Measurements from ENCODE around the gene PTGIS.

PTGIS gene

DNA sequence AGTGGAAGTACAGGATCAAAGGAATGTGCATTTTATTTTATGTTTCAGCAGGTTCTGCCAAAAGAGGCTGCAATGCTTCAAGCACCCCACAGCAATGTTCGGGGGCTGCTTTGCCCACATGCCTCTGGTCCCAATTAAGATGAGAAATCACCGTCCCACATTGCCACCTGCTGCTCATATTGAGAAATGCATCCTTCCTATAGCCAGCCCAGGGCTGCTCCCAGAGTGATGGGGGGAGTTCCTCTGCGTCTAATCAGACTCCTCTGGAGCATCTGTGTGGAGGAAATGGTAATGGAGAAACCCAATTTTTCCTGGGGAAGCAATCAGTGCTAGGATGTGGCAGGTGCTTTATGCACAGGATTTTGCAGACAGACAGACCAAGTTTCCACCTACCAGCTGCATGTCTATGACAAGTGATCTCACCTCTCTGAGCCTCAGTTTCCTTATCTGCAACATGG is 33.7 kb downstream of the PTGIS start:
- in situ Hi-C loops (cut with HindIII; ENCODE audit: low sequenced_read_pairs), result no loop called here

DNA sequence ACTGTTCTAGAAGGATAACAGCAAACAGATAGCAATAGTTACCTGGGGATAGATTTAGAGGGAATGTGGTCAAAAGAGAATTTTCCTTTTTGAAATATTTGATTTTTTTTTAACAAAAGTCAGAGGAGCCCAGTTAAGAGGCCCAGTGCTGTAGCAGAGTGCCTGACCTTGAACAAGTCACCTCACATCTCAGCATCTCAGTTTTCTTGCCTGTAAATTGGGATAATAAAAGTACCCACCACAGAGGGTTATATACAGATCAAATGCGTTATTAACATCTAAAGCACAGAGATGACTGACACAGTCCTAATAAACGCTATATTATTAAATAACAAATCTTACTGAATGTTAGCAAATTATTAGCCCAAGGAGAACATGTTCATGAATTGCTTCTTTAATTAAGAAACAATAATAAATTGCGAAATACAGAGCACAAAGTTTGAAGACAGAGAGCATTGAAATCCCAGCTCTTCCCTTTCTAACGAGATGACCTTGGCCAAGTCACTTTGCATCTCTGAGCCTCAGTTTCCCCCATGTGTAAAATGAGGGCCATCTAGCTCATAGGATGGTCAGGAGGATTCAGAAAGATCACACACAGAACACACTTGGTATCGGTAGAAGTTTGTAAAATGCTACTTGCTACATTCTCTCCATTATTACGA is 35.5 kb downstream of the PTGIS start:
- in situ Hi-C loops (cut with HindIII; ENCODE audit: low sequenced_read_pairs), result no loop called here

DNA sequence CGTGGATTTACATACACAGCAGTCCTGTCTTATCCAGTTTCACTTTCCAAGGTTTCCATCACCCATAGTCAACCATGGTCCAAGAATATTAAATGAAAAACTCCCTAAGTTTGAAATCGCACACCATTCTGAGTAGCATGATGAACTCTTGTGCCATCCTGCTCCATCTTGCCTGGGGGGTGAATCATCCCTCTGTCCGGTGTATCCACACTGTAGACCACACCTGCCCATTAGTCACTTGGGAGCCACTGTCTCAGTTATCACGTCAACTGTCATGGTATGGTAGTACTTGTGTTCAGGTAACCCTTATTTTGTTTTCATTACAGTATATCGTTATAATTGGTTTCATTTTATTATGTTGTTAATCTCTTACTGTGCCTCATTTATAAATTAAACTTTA is 38.5 kb downstream of the PTGIS start:
- in situ Hi-C loops (cut with HindIII; ENCODE audit: low sequenced_read_pairs), result loop anchor here (5.0 kb wide), 2 partner anchors 62 to 107 kb away; no protein-coding TSS in a partner anchor

DNA sequence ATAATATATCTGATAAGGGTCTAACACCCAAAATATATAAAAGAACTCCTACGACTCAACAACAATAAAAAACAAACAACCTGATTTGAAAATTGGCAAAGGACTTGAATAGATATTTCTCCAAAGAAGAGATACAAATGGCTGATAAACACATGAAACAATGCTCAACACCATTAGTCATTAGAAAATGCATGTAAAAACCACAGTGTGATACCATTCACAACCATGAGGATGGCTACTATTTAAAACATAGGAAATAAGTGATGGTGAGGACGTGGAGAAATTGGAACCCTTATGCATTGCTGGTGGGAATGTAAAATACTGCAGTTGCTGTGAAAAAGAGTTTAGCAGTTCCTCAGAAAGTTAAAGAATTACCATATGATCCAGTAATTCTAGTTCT is 41.4 kb downstream of the PTGIS start:
- in situ Hi-C loops (cut with HindIII; ENCODE audit: low sequenced_read_pairs), result loop anchor here (5.0 kb wide), 2 partner anchors 59 to 104 kb away; no protein-coding TSS in a partner anchor

DNA sequence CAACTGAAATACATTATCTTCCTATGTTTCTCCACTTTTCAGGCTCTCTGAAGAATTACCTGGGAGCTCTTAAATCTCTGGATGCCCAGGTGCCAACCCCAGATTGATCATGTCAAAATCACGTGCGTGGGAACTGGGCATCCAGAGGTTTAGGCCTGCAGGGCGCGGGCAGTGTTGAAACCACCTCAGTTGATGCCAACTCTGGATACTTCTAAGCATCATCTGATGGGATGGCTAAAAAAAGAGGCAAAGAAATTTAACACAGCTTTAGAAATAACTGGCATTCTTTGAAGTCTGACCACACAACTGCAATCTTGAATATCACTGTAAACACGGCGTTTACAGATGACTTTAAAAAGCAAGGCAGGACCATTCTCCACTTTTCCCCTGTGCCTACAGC is 41.9 kb downstream of the PTGIS start:
- in situ Hi-C loops (cut with HindIII; ENCODE audit: low sequenced_read_pairs), result loop anchor here (5.0 kb wide), 2 partner anchors 59 to 104 kb away; no protein-coding TSS in a partner anchor

DNA sequence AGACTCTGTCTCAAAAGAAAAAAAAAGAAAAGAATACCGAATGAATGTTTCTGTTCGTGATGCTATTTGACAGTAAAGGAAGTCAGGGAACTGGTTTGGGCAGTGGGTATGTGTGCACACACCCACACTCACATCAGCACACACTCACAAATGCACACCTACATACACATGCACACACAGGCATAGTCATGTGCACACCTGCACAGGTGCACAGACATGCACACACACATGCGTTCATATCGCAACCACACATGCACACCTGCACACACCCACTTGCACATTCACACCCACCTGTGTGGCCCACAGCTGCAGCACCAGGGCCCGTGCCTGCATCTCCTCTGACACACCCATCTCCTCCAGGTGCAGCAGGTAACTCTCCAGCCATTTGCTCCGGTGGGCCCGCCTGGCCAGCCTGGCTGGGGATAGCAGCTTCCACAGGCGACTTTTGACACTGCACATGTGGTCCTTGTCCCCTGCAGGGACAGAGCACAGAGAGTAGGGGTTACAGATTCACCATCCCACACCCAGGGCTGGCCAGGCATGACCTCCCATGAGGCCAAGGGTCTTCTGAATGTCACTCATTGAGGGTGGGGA is 44.1 kb downstream of the PTGIS start:
- in situ Hi-C loops (cut with HindIII; ENCODE audit: low sequenced_read_pairs), result no loop called here

DNA sequence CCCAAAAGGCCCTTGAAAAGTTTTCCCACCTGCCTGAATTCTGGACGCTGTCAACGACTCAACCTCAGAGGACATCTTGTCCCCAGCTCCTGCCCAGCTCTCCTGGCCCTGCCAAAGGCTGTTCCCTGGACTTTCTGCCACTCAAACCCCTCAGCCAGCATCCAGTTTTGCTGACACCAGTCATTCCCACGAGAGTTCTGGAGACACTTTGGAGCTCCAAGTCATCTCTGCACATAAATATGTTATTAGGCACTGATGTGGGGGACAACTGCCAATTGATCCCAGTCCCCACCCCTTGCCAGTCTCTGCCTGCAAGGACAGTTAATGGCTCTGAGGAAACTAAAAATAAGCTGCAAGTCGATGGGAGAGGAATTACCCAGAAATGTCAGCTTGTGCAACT is 46.6 kb downstream of the PTGIS start:
- in situ Hi-C loops (cut with HindIII; ENCODE audit: low sequenced_read_pairs), result no loop called here

DNA sequence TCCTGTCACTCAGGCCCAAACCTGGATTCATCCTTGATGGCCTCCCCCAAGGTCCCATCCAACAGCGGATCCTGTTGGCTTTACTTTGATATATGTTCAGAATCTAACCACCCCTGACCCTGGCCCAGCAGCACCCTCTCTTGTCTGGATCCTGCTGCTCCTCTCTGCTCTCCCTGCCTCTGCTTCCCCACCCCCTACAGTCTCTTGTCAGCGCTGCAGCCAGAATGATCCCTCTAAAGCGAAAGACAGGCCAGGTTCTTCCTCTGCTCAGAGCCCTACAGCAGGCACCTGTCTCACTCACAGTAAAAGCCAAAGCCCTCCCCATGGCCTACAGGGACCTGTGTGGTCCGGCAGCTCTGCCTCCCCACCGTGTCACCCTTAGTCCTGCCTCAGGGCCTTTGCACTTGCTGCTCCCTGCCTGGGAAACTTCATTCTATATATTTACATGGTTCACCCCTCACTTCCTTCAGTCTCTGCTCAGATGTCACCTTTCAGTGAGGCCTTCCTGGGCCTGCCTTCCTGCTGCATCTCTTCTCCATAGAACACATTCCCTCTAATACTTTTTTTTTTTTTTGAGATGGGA is 48.1 kb downstream of the PTGIS start:
- in situ Hi-C loops (cut with HindIII; ENCODE audit: low sequenced_read_pairs), result no loop called here

DNA sequence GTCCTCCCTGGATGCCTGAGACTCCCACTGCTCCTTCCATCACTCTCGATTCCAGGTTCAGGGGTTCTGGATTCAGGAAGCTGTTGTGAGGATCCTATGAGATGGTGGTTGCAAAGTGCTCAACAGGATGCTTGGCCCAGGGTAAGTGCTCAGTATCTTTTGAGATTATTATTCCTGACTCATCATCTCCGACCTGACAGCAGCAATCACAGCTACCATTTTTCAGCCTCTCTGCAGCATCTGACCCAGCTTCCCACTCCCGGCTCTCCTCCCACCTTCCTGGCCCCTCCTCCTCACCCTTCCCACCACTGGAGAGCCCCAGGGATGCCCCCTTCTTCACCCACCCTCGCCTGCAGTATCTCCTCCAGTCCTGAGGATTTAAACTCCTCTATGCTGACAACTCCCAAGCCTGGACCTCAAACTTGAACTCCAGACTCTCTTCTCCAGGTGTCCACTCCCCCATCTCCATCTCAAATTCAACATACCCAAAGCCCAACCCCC is 48.7 kb downstream of the PTGIS start:
- in situ Hi-C loops (cut with HindIII; ENCODE audit: low sequenced_read_pairs), result no loop called here

DNA sequence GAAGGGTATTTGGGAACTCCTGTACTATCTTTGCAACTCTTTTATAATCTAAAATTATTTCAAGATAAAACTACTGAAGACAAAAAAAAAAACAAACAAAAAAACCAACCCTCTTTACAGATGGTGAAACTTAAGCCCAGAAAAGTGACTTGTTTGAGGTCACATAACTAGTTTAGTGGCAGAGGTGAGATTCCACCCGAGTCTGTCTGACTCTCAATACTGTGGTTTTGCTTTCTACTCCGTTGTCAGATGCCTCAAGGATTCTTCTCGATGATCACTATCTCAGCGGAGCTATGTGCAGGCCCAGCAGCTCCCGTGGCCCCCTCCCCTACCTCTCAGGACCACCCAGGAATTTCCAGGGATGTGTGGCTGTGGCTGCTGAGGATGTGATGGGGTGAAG is 49.4 kb downstream of the PTGIS start:
- in situ Hi-C loops (cut with HindIII; ENCODE audit: low sequenced_read_pairs), result no loop called here

DNA sequence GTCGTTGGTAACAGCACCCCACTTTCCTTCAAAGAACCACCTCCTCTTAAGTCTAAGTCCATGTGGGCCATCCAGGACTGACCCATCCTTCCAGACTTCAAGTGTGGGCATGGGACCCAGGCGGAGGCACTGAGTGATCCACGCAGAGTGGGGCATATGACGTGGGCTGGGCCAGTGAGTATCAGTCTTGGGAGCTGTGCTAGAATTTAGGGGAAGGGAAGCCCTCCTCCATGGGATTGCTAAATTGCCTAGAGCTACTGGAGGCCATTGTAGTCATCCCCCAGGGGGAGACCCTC is 50.2 kb downstream of the PTGIS start:
- in situ Hi-C loops (cut with HindIII; ENCODE audit: low sequenced_read_pairs), result no loop called here

DNA sequence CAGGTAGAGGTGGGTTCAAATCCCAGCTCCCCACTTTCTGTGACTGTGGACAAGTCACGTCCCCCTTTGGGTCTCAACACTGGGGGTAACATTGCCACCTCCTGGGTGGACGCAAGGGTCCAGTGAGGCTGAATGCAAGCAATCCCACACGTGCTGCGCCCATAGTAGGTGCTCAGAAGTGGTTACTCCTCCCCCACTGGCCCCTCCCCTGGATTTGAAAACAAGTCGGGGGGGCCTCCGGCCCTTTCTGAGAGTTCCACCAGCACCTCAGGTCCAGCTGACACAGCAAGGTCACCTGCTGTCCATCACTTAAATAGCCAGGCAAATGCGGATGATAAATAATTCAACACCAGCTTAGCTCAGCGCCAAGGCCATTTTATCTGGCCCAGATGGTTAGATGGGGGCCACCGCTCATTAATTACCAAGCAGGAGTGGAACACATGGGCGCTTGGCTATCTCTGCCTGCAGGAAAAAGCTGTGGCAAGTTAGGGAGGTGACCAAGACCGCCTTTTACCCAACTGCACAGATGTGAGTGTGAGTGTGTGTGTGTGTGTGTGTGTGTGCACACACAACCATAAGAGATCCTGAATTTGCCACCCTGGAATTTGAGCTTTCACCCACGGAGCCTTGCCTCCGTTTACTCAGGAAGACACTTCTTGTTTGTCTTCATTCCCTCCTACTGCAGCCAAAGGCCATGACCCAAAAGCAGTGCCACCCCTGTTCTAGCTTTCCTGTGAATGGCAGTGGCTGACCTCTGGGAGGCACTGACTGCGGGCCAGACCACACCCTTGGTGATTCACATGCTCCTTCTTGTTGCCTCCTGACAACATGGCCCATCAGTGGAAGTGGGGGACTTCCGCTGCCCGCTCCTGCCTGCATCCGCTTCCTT is 50.8 kb downstream of the PTGIS start:
- in situ Hi-C loops (cut with HindIII; ENCODE audit: low sequenced_read_pairs), result no loop called here

DNA sequence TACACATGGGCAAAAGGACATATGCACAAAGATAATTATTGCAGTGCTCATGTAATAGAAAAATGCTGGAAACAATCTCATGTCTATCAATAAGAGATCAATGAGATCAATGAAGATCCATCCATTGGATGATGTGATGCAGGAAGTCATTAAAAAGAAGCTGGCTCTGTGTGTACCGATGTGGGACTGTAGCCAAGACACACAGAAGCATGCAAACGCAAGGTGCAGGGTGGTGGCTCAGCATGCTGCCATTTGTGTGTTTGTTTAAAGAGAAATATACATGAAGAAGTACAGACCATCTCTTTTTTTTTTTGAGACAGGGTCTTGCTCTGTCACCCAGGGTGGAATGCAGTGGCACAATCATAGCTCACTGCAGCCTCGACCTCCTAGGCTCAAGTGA is 52.4 kb downstream of the PTGIS start:
- in situ Hi-C loops (cut with HindIII; ENCODE audit: low sequenced_read_pairs), result no loop called here

DNA sequence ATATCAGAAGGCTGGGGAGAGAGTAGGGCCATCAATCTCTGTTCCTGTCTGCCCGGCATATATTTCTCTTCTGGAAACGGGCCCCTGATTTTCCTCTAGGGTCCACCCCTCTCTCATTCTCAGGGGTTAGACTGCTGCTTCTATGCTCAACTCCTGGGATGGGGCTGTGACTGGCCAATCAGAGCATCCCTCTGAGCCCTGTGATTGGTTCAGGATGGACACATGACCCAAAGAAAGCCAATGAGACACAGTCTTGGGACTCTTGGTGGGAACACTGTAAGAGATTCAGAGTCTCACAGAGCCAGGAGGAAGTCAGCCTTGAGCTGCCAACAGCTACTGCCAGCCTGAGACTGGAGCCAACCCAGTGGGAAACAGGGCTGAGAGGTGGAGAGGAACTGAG is 54.4 kb downstream of the PTGIS start:
- in situ Hi-C loops (cut with HindIII; ENCODE audit: low sequenced_read_pairs), result no loop called here

DNA sequence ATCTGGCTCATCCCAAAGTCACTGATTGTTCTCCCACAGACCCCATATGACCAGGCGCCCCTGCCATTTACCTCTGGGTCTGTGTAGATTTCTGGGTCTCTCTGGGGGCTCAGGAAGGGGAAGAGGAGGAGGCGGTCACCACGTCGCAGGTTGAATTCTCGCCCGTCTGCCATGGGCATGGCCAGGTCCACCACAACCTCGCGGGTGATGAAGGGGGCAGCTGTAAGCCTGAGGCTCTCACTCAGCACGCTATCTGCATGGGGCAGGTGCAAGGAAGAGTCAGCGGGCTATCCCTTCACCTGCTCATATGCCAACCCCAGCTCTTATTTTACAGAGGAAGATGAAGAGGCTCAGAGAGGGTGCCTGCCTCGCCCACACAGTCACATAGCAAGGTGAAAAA is 54.9 kb downstream of the PTGIS start:
- in situ Hi-C loops (cut with HindIII; ENCODE audit: low sequenced_read_pairs), result no loop called here

DNA sequence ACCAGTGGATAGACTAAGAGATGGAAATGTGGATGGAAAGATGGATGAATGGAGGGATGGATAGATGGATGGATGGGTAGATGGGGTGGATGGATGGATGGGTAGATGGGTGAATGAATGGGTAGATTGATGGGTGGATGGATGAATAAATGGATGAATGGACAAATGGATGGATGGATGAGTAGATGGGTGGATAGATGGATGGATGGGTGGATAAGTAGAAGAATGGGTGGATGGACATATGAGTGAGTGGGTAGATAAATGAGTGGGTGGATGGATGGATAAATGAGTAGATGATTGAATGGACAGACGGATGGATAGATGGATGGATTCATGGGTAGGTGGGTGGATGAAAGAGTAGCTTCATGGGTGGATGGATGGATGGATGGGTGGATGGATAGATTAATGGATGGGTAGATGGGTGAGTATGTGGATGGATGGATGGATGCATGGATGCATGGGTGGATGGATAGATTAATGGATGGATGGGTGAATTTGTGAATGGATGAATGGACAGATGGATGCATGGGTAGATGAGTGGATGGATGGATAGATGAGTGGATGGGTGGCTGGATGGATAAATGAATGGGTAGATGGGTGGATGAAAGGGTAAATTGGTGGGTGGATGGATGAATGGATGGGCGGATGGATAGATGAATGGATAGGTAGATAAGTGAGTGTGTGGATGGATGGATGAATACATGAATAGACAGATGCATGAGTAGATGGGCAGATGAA is 56.0 kb downstream of the PTGIS start:
- in situ Hi-C loops (cut with HindIII; ENCODE audit: low sequenced_read_pairs), result no loop called here

DNA sequence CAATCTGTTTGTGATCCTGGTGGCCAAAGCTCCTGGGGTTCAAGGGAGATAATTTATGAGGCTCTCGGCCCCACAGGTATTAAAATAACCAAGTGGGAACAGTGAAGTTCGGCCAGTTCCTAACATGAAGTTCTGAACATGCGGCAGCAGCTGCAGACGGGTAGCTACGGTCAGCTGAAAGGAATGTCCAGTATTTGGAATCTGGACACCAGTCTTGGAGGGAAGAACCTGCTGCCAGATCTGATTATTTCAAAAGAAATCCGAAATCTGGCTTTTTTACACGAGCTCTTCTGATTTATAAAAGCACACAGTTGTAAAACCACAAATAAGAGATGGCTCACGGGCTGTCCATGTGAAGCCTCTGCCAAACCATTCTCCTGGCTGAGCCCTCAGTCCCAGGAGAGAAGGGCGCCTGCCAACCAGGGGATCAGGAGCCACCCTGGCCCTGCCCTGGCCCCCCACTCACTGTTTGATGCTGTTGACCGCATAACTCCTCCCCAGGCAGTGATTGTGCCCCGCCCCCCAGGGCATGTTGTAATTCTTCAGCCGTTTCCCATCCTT is 57.3 kb downstream of the PTGIS start:
- in situ Hi-C loops (cut with HindIII; ENCODE audit: low sequenced_read_pairs), result no loop called here

DNA sequence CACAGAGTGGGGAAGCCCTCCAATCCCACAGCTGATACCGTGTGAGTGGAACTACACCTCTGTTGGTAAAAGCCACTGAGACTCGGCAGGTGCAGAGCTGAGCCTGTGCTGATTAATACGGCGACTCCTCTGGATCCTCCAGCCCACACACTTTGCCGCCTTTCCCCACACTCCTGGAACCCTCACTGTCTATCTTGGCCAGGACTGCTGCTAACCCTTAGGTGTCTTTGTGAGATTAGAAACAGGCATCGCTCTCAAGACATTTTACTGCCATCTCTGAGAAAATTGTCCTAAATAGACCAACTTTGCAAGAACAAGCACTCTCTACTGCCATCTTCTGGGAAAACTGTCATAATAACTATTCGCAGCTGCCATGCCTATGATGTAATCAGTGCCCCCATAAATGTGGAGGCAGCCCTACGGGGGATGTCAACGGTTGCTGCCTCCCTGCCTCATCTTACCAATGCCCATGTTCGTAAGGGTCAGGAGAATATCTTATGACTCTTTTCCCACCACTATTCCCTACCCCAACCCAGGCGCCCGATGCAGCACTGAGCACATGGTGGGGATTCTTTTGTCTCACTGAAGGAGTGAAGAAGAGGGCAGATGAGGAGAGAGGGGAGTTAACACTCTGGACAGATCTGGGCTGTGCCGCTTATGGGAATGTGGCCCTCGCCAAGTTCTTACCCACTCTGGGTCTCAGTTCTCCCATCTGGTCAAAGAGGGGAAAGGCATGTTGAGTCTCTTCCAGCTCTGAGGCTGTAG is 59.3 kb downstream of the PTGIS start:
- in situ Hi-C loops (cut with HindIII; ENCODE audit: low sequenced_read_pairs), result no loop called here

DNA sequence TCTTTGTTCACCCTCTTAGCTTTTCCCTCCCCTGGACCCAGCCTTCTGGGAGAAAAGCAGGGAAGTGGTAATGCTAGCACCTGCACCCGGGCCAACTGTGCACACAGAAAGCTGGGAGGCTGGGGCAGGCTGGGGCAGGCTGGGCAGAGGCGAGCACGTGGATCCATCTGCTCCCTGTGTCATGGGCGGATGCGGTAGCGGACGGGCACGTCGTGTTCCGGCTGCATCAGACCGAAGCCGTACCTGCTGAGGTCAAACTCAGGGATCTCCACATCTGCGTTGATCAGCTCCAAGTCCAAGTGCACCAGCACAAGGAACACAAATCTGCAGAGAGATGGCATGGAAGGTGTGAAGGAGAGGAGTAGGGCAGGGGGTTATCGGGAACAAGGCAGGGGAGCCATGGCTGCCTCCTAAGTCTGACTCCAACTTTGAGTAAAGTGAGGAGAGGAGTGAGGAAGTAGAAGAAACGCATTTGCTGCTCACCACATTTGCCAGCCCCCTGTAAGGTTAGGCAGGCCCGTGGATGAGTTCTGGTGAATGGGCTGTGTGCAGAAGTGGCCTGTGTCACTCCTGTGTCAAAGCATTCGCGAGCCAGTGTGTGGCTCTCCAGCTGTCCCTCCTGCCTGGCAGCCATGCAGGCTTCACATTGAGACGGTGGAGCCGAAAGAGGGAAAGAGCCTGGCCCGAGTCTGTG is 60.0 kb downstream of the PTGIS start:
- in situ Hi-C loops (cut with HindIII; ENCODE audit: low sequenced_read_pairs), result no loop called here

All from endothelial cell of hepatic sinusoid (primary cell).